IMR-90 (cell line): ENCODE data around the gene TBCE.

Experiments
- CTCF ChIP-seq: conservative IDR thresholded peaks from 2 replicates; pipeline ENCODE4 v1.5.1; 2012; ENCODE audit warnings: mild to moderate bottlenecking, low read depth, low read length, improper control_type of control experiment
- POLR2A ChIP-seq: IDR thresholded peaks from 2 replicates; pipeline ENCODE4 v1.6.1; 2012; ENCODE audit warnings: mild to moderate bottlenecking, low read depth, low read length

- no peak for TF ChIP-seq CTCF
- TF ChIP-seq POLR2A = no peak
Observed at GRCh38 chr1:235454021-235454420, 86.8 kb downstream of the TBCE start.
